HG03039 (cell line): ENCODE data around the gene POLR2F.

ENCODE experiments used
- ATAC-seq: cut with Tn5 transposase; IDR thresholded peaks from one replicate; pipeline ENCODE4 v1.9.1; 2021; ENCODE audit warnings: mild to moderate bottlenecking, moderate library complexity; ENCODE audit not compliant: unreplicated experiment

The POLR2F gene

GRCh38 chr22:37979782-37980181 lies 26.3 kb downstream of the POLR2F start:
- ATAC-seq, result no peak

GRCh38 chr22:37981282-37982011 lies 27.9 kb downstream of the POLR2F start:
- no peak for ATAC-seq

GRCh38 chr22:37982151-37982785 lies 28.8 kb downstream of the POLR2F start:
- ATAC-seq, result no peak

- no peak for ATAC-seq
These were observed 29.7 kb downstream of the POLR2F start for GRCh38 chr22:37982938-37983859.

- ATAC-seq, result no peak
These were observed 30.6 kb downstream of the POLR2F start, which contains the start of gene SOX10 for GRCh38 chr22:37983860-37984791. Gene SOX10 (minus strand): TSS chr22:37984555. CDS start chr22:37983784, 771 bp downstream.

GRCh38 chr22:37985050-37985585 lies 31.6 kb downstream of the POLR2F start:
- ATAC-seq, result no peak

- ATAC-seq, result no peak
These were observed 32.3 kb downstream of the POLR2F start for GRCh38 chr22:37985751-37986281.

GRCh38 chr22:37986371-37986770 lies 32.9 kb downstream of the POLR2F start:
- no peak for ATAC-seq

- ATAC-seq, result no peak
These were observed 35.9 kb downstream of the POLR2F start for GRCh38 chr22:37989146-37990045.

- no peak for ATAC-seq
These were observed 36.8 kb downstream of the POLR2F start for GRCh38 chr22:37990301-37990700.

- no peak for ATAC-seq
These were observed 37.4 kb downstream of the POLR2F start for GRCh38 chr22:37990862-37991261.

GRCh38 chr22:37991731-37992442 lies 38.4 kb downstream of the POLR2F start:
- ATAC-seq, result no peak

- ATAC-seq, result no peak
These were observed 40.5 kb downstream of the POLR2F start for GRCh38 chr22:37994049-37994448.

GRCh38 chr22:37994982-37995381 lies 41.5 kb downstream of the POLR2F start:
- ATAC-seq, result no peak

GRCh38 chr22:37995460-37995859 lies 42.0 kb downstream of the POLR2F start:
- no peak for ATAC-seq

- no peak for ATAC-seq
These were observed 42.6 kb downstream of the POLR2F start for GRCh38 chr22:37996079-37996478.

GRCh38 chr22:37996515-37997246 lies 43.2 kb downstream of the POLR2F start:
- ATAC-seq, result no peak
